WTC11 (cell line): ENCODE measurements around the gene FDXACB1. TPM values are rescaled to one million over a fixed set of nuclear protein-coding genes. Genes with fewer than 3 reads are reported as not detected.

Experiments
- ATAC-seq: fragments of 200-7000 bp; cut with Tn5 transposase; 2 replicates; pipeline ENCODE4 v1.10.0; 2021; ENCODE audit warnings: mild to moderate bottlenecking, moderate library complexity
- Bru-seq: library from RNA; stranded (reverse); fragments of 400-500 nt; gene quantifications from one replicate; lab custom pipeline; 2021; lab: Mats Ljungman, UMichigan
- CTCF ChIA-PET: fragments of 300-600 bp; sonication (Branson Sonifier 250); formaldehyde crosslinking; loops from one replicate; lab custom pipeline; 2021; ENCODE audit warnings: antibody characterized with exemption; lab: Charles Lee
- POLR2A ChIA-PET: fragments of 350-600 bp; sonication (Branson Sonifier 250); formaldehyde crosslinking; loops from one replicate; lab custom pipeline; 2021; ENCODE audit warnings: antibody characterized with exemption; lab: Charles Lee
- DNase-seq: peaks from one replicate; pipeline ENCODE4 v3.0.0; 2021; ENCODE audit warnings: low spot score
- H3K27ac Mint-ChIP-seq: 2 replicates; pipeline ENCODE4 v1.8.0; 2021; ENCODE audit warnings: mixed read lengths
- H3K27me3 Mint-ChIP-seq: 2 replicates; pipeline ENCODE4 v1.8.0; 2021; ENCODE audit warnings: low read depth, mild to moderate bottlenecking, moderate library complexity, mixed read lengths
- H3K36me3 Mint-ChIP-seq: 2 replicates; pipeline ENCODE4 v1.8.0; 2021; ENCODE audit warnings: mixed read lengths
- H3K4me1 Mint-ChIP-seq: 2 replicates; pipeline ENCODE4 v1.8.0; 2022; ENCODE audit warnings: mixed read lengths
- H3K4me3 Mint-ChIP-seq: 2 replicates; pipeline ENCODE4 v1.8.0; 2021; ENCODE audit warnings: mild to moderate bottlenecking, moderate library complexity, mixed read lengths
- H3K9me3 Mint-ChIP-seq: 2 replicates; pipeline ENCODE4 v1.8.0; 2021; ENCODE audit warnings: mixed read lengths
- CREM ChIP-seq: sonication (generic); formaldehyde crosslinking; IDR thresholded peaks from 2 replicates; pipeline ENCODE4 v1.8.1; 2022; ENCODE audit warnings: mild to moderate bottlenecking, missing genetic modification reagents, moderate library complexity
- FOXP1 ChIP-seq: sonication (generic); formaldehyde crosslinking; IDR thresholded peaks from 2 replicates; pipeline ENCODE4 v1.8.0; 2022; ENCODE audit warnings: missing genetic modification reagents, mild to moderate bottlenecking, moderate library complexity, borderline replicate concordance
- GABPB1 ChIP-seq: sonication (generic); formaldehyde crosslinking; IDR thresholded peaks from 2 replicates; pipeline ENCODE4 v1.8.1; 2023; ENCODE audit warnings: mild to moderate bottlenecking, missing genetic modification reagents
- JUN ChIP-seq: sonication (generic); formaldehyde crosslinking; IDR thresholded peaks from 2 replicates; pipeline ENCODE4 v1.8.0; 2023; ENCODE audit warnings: mild to moderate bottlenecking, missing genetic modification reagents
- NR1H2 ChIP-seq: sonication (generic); formaldehyde crosslinking; IDR thresholded peaks from 2 replicates; pipeline ENCODE4 v1.9.0; 2021; ENCODE audit warnings: mild to moderate bottlenecking, moderate library complexity, missing genetic modification reagents
- PRRX2 ChIP-seq: fragments of 250-450 bp; sonication (Bioruptor Pico); IDR thresholded peaks from 2 replicates; pipeline ENCODE4 v1.8.0; 2021; ENCODE audit warnings: mild to moderate bottlenecking
- TEAD1 ChIP-seq: sonication (generic); formaldehyde crosslinking; IDR thresholded peaks from 2 replicates; pipeline ENCODE4 v1.8.0; 2022; ENCODE audit warnings: mild to moderate bottlenecking, missing genetic modification reagents
- ZNF121 ChIP-seq: sonication (generic); formaldehyde crosslinking; IDR thresholded peaks from 2 replicates; pipeline ENCODE4 v1.8.0; 2023; ENCODE audit warnings: missing genetic modification reagents
- ZNF138 ChIP-seq: sonication (generic); formaldehyde crosslinking; conservative IDR thresholded peaks from 2 replicates; pipeline ENCODE4 v1.8.1; 2022; ENCODE audit warnings: mild to moderate bottlenecking, moderate library complexity, missing genetic modification reagents
- ZNF219 ChIP-seq: sonication (generic); formaldehyde crosslinking; IDR thresholded peaks from 2 replicates; pipeline ENCODE4 v1.8.0; 2023; ENCODE audit warnings: missing genetic modification reagents, mild to moderate bottlenecking, borderline replicate concordance
- ZNF317 ChIP-seq: sonication (generic); formaldehyde crosslinking; IDR thresholded peaks from 2 replicates; pipeline ENCODE4 v1.8.1; 2023; ENCODE audit warnings: low read depth, mild to moderate bottlenecking, moderate library complexity, missing genetic modification reagents, borderline replicate concordance
- long read RNA-seq, 3 experiments: library from RNA in 1 of 3; library from capped mRNA in 1 of 3; library from polyadenylated mRNA in 1 of 3; unstranded in 2 of 3; stranded (forward) in 1 of 3; transcript quantifications; one replicate each; pipeline ENCODE4 v2.0.0, GENCODE V29; 2021
- total RNA-seq: library from RNA; stranded (reverse); gene quantifications from 3 replicates; pipeline ENCODE4 v1.2.3, GENCODE V29; 2021
- TF ChIP-seq, protein P1 (sequence below): sonication (generic); formaldehyde crosslinking; IDR thresholded peaks from 2 replicates; pipeline ENCODE4 v1.8.1; 2023; ENCODE audit warnings: mild to moderate bottlenecking, missing genetic modification reagents, moderate library complexity
- TF ChIP-seq, protein P2 (sequence below): sonication (generic); formaldehyde crosslinking; IDR thresholded peaks from 2 replicates; pipeline ENCODE4 v1.8.0; 2022; ENCODE audit warnings: mild to moderate bottlenecking, missing genetic modification reagents
- TF ChIP-seq, protein P3 (sequence below): sonication (generic); formaldehyde crosslinking; IDR thresholded peaks from 2 replicates; pipeline ENCODE4 v1.8.1; 2023; ENCODE audit warnings: mild to moderate bottlenecking, moderate library complexity, missing genetic modification reagents
- TF ChIP-seq, protein P4 (sequence below): fragments of 250-450 bp; sonication (Bioruptor Pico); IDR thresholded peaks from 2 replicates; pipeline ENCODE4 v1.8.0; 2021; ENCODE audit warnings: mild to moderate bottlenecking
- TF ChIP-seq, protein P5 (sequence below): sonication (generic); formaldehyde crosslinking; conservative IDR thresholded peaks from 2 replicates; pipeline ENCODE4 v1.8.1; 2023; ENCODE audit warnings: mild to moderate bottlenecking, low read depth, missing genetic modification reagents, moderate library complexity
- TF ChIP-seq, protein P6 (sequence below): sonication (generic); formaldehyde crosslinking; IDR thresholded peaks from 2 replicates; pipeline ENCODE4 v1.8.0; 2022; ENCODE audit warnings: mild to moderate bottlenecking, missing genetic modification reagents
- TF ChIP-seq, protein P7 (sequence below): fragments of 250-450 bp; sonication (Bioruptor Pico); IDR thresholded peaks from 2 replicates; pipeline ENCODE4 v1.9.0; 2021; ENCODE audit warnings: mild to moderate bottlenecking
- TF ChIP-seq, protein P8 (sequence below): sonication (generic); formaldehyde crosslinking; IDR thresholded peaks from 2 replicates; pipeline ENCODE4 v1.8.1; 2022; ENCODE audit warnings: mild to moderate bottlenecking, moderate library complexity, missing genetic modification reagents
- TF ChIP-seq, protein P9 (sequence below): fragments of 200-600 bp; IDR thresholded peaks from 2 replicates; pipeline ENCODE4 v1.8.0; 2022; ENCODE audit warnings: antibody characterized with exemption

Gene FDXACB1, protein sequence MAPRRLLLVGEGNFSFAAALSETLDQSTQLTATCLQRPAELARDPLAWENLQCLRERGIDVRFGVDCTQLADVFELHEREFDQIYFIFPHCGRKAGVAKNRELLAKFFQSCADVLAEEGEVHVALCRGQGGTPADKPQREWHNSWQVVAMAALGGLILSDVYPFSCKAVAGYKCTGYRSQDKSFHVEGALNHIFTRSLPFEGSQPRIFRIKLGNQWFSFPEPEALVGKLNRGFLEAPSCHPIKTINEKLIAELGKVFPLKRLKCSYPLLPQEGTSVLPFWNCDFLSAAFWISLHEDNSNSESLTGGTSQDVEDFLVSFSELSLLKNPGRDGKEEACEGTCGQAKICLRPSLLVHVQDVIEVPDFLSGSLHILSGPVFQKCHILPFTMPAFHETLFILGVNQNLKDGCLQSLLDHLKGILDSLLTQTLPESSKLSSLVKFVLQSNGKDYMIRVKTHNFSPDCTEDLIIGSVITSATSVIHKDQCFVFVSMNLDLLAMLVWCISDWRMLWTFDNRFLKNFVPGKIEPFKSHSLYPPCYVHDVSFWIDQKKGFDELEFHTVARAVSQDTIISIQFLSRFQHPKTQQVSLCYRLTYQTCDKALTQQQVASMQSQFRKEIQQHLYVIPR
- total RNA-seq (1.9 to 2.5 TPM (median 2.2 TPM) in 3 replicates), Bru-seq, nascent RNA (percentile 57 among the genes with signal in this experiment)
- long read RNA-seq, experiment 1, transcript FDXACB1-201 (5 exons, 2,789 nt), result major isoform, 10 of 12 reads
- long read RNA-seq, experiment 1, partial matches to known transcripts, result 0 of 12 reads
- long read RNA-seq, experiment 1, other reads (novel, unspliced or antisense), result 0 of 12 reads
- long read RNA-seq, experiment 2, partial matches to known transcripts, result 0 of 5 reads
- long read RNA-seq, experiment 2, other reads (novel, unspliced or antisense), result 4 of 5 reads
- long read RNA-seq, experiment 3, transcript FDXACB1-201 (5 exons, 2,789 nt), result major isoform, 6 of 6 reads
- long read RNA-seq, experiment 3, partial matches to known transcripts, result 0 of 6 reads
- long read RNA-seq, experiment 3, other reads (novel, unspliced or antisense), result 0 of 6 reads

DNA sequence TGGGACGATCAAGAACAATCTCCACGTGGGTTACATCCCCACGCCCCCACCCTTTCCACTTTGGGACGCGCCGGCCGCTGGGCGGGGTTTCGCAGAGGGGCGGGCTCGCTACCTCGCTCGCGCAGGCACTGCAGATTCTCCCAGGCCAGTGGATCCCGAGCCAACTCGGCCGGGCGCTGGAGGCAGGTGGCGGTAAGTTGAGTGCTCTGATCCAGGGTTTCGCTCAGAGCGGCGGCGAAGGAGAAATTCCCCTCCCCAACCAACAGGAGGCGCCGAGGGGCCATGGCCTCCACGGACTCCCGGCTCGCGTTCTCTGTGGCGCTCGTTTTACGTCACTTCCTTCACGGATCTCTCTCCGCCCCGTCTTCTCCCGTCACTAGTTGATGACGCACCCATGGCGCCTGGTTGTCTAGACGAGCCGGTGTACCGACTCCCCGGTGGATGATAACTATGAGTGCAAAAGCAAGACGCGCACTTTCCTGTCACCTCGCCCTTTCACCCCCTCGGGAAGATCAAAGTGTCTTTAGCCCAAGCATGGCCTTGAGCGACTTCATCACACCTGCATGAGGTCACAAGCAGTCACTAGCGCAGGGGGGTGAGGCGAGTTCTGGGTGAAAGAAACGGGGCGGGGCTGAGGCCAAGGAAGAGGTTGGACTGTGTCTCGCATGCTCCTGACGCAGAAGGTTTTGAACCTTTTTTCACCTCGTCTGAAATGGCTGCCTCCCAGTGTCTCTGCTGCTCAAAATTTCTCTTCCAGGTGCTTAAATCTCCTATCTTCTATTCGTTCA lies at the start of gene FDXACB1, which contains the start of gene CFAP68:
FDXACB1 (minus strand) TSS at position 317 of the 788 bp plus-strand sequence; CDS start at position 284, 33 bp downstream.
CFAP68 (plus strand) TSS at position 693 of the 788 bp plus-strand sequence; CDS start at position 713, 20 bp downstream.
- H3K4me1 Mint-ChIP-seq, result peaks cover 6% of the 10 kb centered on the region
- CTCF ChIA-PET, result interaction anchor here (1.1 to 2.0 kb wide), 3 partner anchors 40 to 103 kb away, joined by 4 to 13 read pairs (median 6); partner anchors contain the start of gene C11orf52
- H3K9me3 Mint-ChIP-seq, result no peaks in the 10 kb centered on the region
- ATAC-seq (peak; percentile 96), DNase-seq (peak; percentile 98)
- H3K4me3 Mint-ChIP-seq, result peak within 1 kb of the TSS; percentile 92
- no peaks in the 10 kb centered on the region for H3K36me3 Mint-ChIP-seq
- H3K27me3 Mint-ChIP-seq, result peaks cover 2% of the 10 kb centered on the region; the same call in 1 of the 2 replicates
- POLR2A ChIA-PET, result no interaction called here
- H3K27ac Mint-ChIP-seq, result peak within 1 kb of the TSS; percentile 100
- TF ChIP-seq ZNF317 (CRISPR knock-in tag) (no peak), ZNF138 (CRISPR knock-in tag) (no peak), JUN (no peak; the same call in 1 of the 2 replicates), TEAD1 (peak; percentile 78; the same call in 1 of the 2 replicates), CREM (CRISPR knock-in tag) (peak; percentile 99), ZNF121 (CRISPR knock-in tag) (peak; percentile 80), FOXP1 (CRISPR knock-in tag) (no peak), ZNF219 (CRISPR knock-in tag) (no peak; the same call in 1 of the 2 replicates), NR1H2 (CRISPR knock-in tag) (no peak), PRRX2 (CRISPR knock-in tag) (no peak), GABPB1 (CRISPR knock-in tag) (peak; percentile 73)
- TF ChIP-seq, protein P1, sequence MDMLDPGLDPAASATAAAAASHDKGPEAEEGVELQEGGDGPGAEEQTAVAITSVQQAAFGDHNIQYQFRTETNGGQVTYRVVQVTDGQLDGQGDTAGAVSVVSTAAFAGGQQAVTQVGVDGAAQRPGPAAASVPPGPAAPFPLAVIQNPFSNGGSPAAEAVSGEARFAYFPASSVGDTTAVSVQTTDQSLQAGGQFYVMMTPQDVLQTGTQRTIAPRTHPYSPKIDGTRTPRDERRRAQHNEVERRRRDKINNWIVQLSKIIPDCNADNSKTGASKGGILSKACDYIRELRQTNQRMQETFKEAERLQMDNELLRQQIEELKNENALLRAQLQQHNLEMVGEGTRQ (CRISPR knock-in tag), result peak; percentile 22; the same call in 1 of the 2 replicates
- TF ChIP-seq, protein P2, sequence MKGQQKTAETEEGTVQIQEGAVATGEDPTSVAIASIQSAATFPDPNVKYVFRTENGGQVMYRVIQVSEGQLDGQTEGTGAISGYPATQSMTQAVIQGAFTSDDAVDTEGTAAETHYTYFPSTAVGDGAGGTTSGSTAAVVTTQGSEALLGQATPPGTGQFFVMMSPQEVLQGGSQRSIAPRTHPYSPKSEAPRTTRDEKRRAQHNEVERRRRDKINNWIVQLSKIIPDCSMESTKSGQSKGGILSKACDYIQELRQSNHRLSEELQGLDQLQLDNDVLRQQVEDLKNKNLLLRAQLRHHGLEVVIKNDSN (CRISPR knock-in tag), result peak; percentile 40; the same call in 1 of the 2 replicates
- TF ChIP-seq, protein P3, sequence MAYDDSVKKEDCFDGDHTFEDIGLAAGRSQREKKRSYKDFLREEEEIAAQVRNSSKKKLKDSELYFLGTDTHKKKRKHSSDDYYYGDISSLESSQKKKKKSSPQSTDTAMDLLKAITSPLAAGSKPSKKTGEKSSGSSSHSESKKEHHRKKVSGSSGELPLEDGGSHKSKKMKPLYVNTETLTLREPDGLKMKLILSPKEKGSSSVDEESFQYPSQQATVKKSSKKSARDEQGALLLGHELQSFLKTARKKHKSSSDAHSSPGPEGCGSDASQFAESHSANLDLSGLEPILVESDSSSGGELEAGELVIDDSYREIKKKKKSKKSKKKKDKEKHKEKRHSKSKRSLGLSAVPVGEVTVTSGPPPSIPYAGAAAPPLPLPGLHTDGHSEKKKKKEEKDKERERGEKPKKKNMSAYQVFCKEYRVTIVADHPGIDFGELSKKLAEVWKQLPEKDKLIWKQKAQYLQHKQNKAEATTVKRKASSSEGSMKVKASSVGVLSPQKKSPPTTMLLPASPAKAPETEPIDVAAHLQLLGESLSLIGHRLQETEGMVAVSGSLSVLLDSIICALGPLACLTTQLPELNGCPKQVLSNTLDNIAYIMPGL (CRISPR knock-in tag), result peak; percentile 97
- TF ChIP-seq, protein P4, sequence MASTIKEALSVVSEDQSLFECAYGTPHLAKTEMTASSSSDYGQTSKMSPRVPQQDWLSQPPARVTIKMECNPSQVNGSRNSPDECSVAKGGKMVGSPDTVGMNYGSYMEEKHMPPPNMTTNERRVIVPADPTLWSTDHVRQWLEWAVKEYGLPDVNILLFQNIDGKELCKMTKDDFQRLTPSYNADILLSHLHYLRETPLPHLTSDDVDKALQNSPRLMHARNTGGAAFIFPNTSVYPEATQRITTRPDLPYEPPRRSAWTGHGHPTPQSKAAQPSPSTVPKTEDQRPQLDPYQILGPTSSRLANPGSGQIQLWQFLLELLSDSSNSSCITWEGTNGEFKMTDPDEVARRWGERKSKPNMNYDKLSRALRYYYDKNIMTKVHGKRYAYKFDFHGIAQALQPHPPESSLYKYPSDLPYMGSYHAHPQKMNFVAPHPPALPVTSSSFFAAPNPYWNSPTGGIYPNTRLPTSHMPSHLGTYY (CRISPR knock-in tag), result no peak
- TF ChIP-seq, protein P5, sequence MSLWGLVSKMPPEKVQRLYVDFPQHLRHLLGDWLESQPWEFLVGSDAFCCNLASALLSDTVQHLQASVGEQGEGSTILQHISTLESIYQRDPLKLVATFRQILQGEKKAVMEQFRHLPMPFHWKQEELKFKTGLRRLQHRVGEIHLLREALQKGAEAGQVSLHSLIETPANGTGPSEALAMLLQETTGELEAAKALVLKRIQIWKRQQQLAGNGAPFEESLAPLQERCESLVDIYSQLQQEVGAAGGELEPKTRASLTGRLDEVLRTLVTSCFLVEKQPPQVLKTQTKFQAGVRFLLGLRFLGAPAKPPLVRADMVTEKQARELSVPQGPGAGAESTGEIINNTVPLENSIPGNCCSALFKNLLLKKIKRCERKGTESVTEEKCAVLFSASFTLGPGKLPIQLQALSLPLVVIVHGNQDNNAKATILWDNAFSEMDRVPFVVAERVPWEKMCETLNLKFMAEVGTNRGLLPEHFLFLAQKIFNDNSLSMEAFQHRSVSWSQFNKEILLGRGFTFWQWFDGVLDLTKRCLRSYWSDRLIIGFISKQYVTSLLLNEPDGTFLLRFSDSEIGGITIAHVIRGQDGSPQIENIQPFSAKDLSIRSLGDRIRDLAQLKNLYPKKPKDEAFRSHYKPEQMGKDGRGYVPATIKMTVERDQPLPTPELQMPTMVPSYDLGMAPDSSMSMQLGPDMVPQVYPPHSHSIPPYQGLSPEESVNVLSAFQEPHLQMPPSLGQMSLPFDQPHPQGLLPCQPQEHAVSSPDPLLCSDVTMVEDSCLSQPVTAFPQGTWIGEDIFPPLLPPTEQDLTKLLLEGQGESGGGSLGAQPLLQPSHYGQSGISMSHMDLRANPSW (CRISPR knock-in tag), result no peak
- TF ChIP-seq, protein P6, sequence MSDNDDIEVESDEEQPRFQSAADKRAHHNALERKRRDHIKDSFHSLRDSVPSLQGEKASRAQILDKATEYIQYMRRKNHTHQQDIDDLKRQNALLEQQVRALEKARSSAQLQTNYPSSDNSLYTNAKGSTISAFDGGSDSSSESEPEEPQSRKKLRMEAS (CRISPR knock-in tag), result peak; percentile 64
- TF ChIP-seq, protein P7, sequence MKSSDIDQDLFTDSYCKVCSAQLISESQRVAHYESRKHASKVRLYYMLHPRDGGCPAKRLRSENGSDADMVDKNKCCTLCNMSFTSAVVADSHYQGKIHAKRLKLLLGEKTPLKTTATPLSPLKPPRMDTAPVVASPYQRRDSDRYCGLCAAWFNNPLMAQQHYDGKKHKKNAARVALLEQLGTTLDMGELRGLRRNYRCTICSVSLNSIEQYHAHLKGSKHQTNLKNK (CRISPR knock-in tag), result no peak
- TF ChIP-seq, protein P8, sequence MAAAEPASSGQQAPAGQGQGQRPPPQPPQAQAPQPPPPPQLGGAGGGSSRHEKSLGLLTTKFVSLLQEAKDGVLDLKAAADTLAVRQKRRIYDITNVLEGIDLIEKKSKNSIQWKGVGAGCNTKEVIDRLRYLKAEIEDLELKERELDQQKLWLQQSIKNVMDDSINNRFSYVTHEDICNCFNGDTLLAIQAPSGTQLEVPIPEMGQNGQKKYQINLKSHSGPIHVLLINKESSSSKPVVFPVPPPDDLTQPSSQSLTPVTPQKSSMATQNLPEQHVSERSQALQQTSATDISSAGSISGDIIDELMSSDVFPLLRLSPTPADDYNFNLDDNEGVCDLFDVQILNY (CRISPR knock-in tag), result peak; percentile 52; the same call in 1 of the 2 replicates
- TF ChIP-seq, protein P9, sequence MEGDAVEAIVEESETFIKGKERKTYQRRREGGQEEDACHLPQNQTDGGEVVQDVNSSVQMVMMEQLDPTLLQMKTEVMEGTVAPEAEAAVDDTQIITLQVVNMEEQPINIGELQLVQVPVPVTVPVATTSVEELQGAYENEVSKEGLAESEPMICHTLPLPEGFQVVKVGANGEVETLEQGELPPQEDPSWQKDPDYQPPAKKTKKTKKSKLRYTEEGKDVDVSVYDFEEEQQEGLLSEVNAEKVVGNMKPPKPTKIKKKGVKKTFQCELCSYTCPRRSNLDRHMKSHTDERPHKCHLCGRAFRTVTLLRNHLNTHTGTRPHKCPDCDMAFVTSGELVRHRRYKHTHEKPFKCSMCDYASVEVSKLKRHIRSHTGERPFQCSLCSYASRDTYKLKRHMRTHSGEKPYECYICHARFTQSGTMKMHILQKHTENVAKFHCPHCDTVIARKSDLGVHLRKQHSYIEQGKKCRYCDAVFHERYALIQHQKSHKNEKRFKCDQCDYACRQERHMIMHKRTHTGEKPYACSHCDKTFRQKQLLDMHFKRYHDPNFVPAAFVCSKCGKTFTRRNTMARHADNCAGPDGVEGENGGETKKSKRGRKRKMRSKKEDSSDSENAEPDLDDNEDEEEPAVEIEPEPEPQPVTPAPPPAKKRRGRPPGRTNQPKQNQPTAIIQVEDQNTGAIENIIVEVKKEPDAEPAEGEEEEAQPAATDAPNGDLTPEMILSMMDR, result peak; percentile 89
